Mucosa of stomach (tissue), 1 donor: ENCODE data around the gene ECD.

ENCODE experiments used
- H3K27me3 ChIP-seq: one replicate; pipeline ENCODE4 v1.7.0; 2013; ENCODE audit warnings: mild to moderate bottlenecking, low read length; ENCODE audit not compliant: control insufficient read depth, insufficient read depth
- H3K36me3 ChIP-seq: one replicate; pipeline ENCODE4 v1.7.0; 2013; ENCODE audit warnings: low read length; ENCODE audit not compliant: control insufficient read depth, insufficient read depth
- H3K4me1 ChIP-seq: one replicate; pipeline ENCODE4 v1.7.0; 2013; ENCODE audit warnings: mild to moderate bottlenecking, low read length; ENCODE audit not compliant: control insufficient read depth, insufficient read depth
- H3K4me3 ChIP-seq: one replicate; pipeline ENCODE4 v1.7.0; 2013; ENCODE audit warnings: low read length
- H3K9ac ChIP-seq: one replicate; pipeline ENCODE4 v1.7.0; 2013; ENCODE audit warnings: mild to moderate bottlenecking, low read length, moderate library complexity
- H3K9me3 ChIP-seq: one replicate; pipeline ENCODE4 v1.7.0; 2013; ENCODE audit warnings: mild to moderate bottlenecking, low read length, moderate library complexity; ENCODE audit not compliant: control insufficient read depth
- donor health status: Pancreatic carcinoma.

Gene ECD

DNA sequence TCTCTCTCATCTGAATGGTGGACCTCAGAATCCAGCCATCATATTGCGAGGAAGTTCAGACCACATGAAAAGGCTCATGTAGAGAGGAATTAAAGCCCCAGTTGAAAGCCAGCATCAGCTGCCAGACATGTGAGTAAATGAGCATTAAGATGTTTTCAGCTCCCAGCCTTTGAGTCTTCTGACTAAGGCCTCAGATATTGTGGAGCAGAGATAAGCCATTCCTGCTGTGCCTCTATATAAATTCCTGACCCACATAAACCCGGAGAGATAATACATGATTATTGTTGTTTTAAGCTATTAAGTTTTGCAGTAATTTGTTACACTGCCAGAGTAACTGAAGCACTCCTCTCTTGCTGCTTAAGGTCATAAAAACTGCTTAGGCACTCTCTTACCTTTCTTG, 14.8 kb upstream of the ECD start:
- Histone ChIP-seq H3K4me1 (no peaks in the 10 kb centered on the region), H3K27me3 (no peaks in the 10 kb centered on the region), H3K9me3 (no peaks in the 10 kb centered on the region), H3K4me3 (no peak overlapping the region), H3K9ac (no peak overlapping the region), H3K36me3 (peaks cover 5% of the 10 kb centered on the region)

DNA sequence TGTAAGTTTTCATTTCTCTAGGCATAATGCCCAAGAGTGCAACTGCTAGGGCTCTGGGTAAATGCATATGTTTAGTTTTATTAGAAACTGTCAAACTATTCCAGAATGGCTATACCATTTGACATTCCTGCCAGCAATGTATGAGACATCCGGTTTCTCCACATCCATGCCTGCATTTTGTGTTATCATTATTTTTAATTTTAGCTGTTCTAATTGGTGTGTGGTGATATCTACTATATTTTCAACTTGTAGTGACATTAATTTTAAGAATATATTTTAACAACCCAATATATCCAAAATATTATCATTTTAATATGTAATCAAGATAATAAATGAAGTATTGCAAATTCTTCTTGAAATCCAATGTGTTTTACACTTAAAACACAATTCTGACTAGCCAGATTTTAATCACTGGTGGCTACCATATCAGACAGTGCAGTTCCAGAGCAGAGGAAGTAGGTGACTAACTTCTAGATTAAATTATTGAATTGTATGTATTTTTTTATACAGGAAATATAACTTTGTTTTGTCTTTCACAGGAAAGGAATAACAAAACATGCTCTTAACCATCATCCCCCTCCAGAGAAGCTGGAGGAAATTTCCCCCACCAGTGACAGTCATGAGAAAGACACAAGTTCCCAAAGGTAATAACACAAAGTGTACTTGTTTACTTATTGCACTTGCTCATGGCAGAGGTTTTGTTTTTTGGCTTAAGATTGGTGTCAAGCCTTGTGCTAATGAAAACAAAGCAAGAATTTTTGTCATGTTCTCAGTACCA, 6.5 kb upstream of the ECD start:
- no peaks in the 10 kb centered on the region for H3K4me1 ChIP-seq
- H3K9ac ChIP-seq: no peak overlapping the region
- H3K27me3 ChIP-seq: no peaks in the 10 kb centered on the region
- H3K9me3 ChIP-seq: no peaks in the 10 kb centered on the region
- H3K4me3 ChIP-seq: no peak overlapping the region
- no peaks in the 10 kb centered on the region for H3K36me3 ChIP-seq

DNA sequence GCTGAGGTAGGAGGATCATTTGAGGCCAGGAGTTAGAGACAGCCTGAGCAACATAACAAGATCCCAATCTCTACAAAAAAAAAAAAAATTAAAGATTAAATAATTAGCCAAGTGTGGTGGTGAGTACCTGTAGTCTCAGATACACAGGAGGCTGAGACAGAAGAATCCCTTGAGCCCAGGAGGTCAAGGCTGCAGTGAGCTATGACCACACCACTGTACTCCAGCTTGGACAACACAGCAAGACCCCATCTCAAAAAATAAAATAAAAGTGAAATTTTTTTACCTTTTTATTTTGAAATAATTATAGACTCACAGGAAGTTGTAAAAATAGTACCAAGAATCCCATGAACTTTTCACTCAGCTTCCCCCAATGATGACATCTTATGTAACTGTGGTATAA, 5.1 kb upstream of the ECD start:
- Histone ChIP-seq H3K9me3 (no peaks in the 10 kb centered on the region), H3K9ac (no peak overlapping the region), H3K27me3 (no peaks in the 10 kb centered on the region)

DNA sequence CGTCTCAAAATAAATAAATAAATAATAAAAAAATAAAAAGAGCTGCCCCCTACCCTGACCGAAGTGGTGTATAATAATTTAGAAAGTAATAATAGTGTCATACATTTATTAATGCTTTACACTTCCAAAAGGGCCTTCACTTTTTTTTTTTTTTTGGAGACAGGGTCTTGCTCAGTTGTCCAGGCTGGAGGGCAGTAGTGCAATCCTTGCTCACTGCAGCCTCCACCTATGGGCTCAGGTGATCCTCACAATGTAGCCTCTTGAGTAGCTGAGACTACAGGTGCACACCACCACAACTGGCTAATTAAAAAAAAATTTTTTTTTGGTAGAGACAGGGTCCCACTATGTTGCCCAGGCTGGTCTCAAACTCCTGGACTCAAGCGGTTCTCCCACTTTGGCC, 1.5 kb upstream of the ECD start:
- Histone ChIP-seq H3K4me3 (no peak overlapping the region), H3K4me1 (peaks cover 9% of the 10 kb centered on the region)

More for the DNA sequence above, 5.1 kb upstream of the ECD start:
- no peaks in the 10 kb centered on the region for H3K36me3 ChIP-seq
- no peak overlapping the region for H3K4me3 ChIP-seq
- no peaks in the 10 kb centered on the region for H3K4me1 ChIP-seq

DNA sequence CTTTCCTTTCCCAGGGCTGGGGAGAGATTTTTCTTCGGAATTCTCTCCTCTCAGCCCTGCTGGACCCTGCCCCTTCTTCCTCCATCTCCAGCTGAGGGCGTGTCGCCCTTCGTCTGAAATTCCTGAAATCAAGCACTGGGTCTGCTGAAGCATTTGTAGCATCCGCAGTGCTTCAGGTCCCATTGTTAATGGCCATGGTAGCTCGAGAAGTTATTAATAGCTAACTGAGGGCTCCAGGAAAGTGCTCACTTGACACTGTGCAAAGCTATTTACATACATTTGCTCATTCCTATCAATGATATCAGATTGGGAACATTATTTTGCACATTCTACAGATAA, 626 bp upstream of the ECD start:
- H3K9me3 ChIP-seq: no peaks in the 10 kb centered on the region
- H3K27me3 ChIP-seq: no peaks in the 10 kb centered on the region
- peaks cover 9% of the 10 kb centered on the region for H3K4me1 ChIP-seq
- peak overlapping the region; percentile 100 for H3K9ac ChIP-seq
- no peaks in the 10 kb centered on the region for H3K36me3 ChIP-seq
- peak overlapping the region; percentile 100 for H3K4me3 ChIP-seq

More for the DNA sequence above, 1.5 kb upstream of the ECD start:
- H3K9ac ChIP-seq: no peak overlapping the region
- no peaks in the 10 kb centered on the region for H3K27me3 ChIP-seq
- no peaks in the 10 kb centered on the region for H3K36me3 ChIP-seq
- no peaks in the 10 kb centered on the region for H3K9me3 ChIP-seq

DNA sequence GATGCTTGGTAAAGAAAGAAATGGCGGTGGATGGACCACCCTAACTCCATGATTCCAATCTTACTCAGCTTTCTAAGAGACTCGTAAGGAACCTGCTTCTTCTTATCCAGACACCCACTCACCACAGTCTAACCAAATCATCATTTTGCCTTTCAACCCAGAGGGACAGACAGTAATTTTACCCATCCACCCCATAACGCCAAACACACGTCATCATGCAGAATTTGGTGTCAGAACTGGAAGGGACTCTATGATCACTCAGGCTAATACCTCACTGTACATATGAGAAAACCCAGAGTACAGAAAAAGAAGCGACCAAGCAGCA, 388 bp downstream of the ECD start:
- H3K9me3 ChIP-seq: no peaks in the 10 kb centered on the region
- H3K27me3 ChIP-seq: no peaks in the 10 kb centered on the region
- peak overlapping the region; percentile 100 for H3K4me3 ChIP-seq
- peak overlapping the region; percentile 100 for H3K9ac ChIP-seq
- H3K4me1 ChIP-seq: peaks cover 9% of the 10 kb centered on the region
- no peaks in the 10 kb centered on the region for H3K36me3 ChIP-seq

DNA sequence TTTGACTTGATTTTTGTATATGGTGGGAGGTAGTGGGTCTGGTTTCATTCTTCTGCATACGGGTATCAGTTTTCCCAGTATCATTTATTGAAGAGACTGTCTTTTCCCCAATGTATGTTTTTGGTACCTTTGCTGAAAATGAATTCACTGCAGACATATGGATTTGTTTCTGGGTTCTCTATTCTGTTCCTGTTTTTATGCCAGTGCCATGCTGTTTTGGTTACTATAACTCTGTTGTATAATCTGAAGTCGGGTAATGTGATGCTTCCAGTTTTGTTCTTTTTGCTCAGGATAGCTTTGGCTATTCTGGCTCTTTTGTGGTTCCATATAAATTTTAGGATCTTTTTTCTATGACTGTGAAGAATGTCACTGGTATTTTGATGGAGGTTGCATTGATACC, 836 bp downstream of the ECD start:
- Histone ChIP-seq H3K9me3 (no peaks in the 10 kb centered on the region), H3K4me1 (peaks cover 9% of the 10 kb centered on the region), H3K4me3 (peak overlapping the region; percentile 100), H3K27me3 (no peaks in the 10 kb centered on the region), H3K36me3 (no peaks in the 10 kb centered on the region), H3K9ac (peak overlapping the region; percentile 100)

DNA sequence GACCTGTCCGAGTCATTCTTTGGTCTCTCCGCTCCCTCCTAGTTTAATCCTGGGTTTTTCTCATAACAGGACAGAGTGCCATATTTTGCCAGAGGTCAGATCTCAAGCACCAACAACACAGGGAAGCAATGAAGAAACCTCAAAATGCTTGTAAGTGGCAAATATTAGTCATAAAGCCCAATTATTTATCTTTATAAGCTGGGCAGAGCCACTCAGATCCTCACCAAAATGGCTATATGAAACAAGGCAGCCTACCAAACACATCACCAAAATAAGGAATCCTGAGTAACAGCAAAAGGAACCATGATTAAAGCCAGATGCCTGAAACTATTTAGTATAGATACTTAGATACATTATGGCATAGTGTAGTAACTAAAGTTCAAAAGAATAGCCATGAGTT, 4.7 kb downstream of the ECD start:
- Histone ChIP-seq H3K4me1 (peaks cover 9% of the 10 kb centered on the region), H3K4me3 (no peak overlapping the region), H3K9me3 (no peaks in the 10 kb centered on the region), H3K9ac (no peak overlapping the region), H3K36me3 (no peaks in the 10 kb centered on the region), H3K27me3 (no peaks in the 10 kb centered on the region)

DNA sequence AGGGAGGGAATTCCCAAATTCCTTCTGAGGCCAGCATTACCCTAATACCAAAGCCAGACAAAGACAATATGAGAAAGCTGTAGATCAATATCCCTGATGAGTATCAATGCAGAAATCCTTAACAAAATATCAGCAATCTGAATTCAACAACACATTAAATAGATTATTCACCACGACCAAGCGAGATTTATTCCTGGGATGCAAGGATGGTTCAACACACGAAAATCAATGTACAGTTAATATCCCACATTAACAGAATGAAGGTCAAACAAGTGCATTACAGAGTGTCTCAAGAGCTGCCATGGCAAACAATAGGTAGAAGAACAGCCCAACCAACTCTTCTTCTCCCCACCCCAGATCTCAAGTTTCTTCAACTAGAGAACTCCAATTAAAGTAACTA, 6.1 kb downstream of the ECD start:
- Histone ChIP-seq H3K9ac (no peak overlapping the region), H3K4me1 (peaks cover 2% of the 10 kb centered on the region), H3K27me3 (no peaks in the 10 kb centered on the region), H3K36me3 (no peaks in the 10 kb centered on the region), H3K9me3 (no peaks in the 10 kb centered on the region), H3K4me3 (no peak overlapping the region)

DNA sequence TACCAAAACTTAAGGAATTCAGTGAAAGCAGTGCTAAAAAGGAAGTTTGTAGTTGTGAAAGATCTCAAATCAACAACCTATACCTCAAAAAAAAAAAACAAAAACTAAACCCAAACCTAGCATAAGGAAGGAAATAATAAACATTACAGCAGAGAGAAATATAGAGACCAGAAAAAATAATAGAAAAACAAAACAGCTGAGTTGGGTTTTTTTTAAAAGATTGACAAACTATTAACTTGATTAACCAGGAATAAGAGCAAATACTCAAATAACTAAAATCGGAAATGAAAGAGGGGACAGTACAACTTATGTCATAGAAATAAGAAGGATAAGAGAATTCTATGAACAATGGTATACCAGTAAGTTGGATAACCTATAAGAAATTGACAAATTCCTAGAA, 6.7 kb downstream of the ECD start:
- H3K27me3 ChIP-seq: no peaks in the 10 kb centered on the region
- H3K4me1 ChIP-seq: no peaks in the 10 kb centered on the region
- no peaks in the 10 kb centered on the region for H3K9me3 ChIP-seq
- no peak overlapping the region for H3K9ac ChIP-seq
- H3K36me3 ChIP-seq: no peaks in the 10 kb centered on the region
- no peak overlapping the region for H3K4me3 ChIP-seq

DNA sequence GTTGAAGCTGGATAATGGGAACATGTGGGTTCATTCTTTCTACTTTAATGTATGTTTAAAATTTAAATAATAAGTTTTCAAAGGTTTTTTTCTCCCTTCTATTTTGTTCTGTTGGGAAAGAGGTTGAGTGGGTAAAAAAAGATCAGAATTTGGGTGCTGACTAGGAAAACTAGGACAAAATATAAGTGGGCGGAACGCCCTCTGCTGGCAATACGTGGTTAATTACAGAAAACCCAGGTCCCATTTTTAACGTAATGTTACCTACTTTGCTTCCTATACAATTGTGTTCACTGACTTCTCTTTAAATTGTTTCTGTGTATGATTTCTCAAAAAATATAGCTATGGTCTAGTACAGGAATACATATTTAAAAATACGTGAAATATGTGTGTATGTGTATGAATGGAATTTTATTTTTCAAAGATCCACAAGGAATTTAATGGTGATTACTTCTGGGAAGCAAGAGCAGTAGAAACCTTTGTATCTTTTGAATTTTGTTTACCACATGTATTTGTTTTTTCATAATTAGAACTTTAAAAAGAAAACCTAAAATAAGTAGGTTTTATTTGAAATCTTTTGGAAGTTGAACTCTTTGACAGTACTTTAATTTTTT, 8.7 kb downstream of the ECD start:
- Histone ChIP-seq H3K4me3 (no peak overlapping the region), H3K27me3 (no peaks in the 10 kb centered on the region), H3K9me3 (no peaks in the 10 kb centered on the region), H3K36me3 (no peaks in the 10 kb centered on the region), H3K4me1 (no peaks in the 10 kb centered on the region), H3K9ac (no peak overlapping the region)

DNA sequence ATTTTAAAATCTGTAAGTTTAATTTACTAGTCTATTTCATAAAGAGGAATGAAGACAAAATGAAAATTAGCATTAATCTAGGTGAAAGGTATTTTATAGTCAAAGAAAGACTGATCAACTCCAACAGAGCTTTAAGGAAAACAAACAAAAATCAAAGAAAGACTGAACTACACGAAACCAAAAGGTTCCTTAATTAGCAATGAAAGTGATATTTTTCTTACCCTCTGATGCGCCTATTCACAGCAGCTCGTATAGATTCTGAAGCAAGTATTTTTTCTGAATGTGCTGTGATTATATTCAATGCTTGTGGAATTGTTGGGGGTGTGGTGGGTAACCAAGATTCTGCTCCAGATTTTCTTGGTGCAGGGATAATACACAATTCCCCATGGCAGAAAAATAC, 11.8 kb downstream of the ECD start:
- H3K4me1 ChIP-seq: no peaks in the 10 kb centered on the region
- no peaks in the 10 kb centered on the region for H3K27me3 ChIP-seq
- H3K9ac ChIP-seq: no peak overlapping the region
- H3K9me3 ChIP-seq: no peaks in the 10 kb centered on the region
- H3K4me3 ChIP-seq: no peak overlapping the region
- no peaks in the 10 kb centered on the region for H3K36me3 ChIP-seq

DNA sequence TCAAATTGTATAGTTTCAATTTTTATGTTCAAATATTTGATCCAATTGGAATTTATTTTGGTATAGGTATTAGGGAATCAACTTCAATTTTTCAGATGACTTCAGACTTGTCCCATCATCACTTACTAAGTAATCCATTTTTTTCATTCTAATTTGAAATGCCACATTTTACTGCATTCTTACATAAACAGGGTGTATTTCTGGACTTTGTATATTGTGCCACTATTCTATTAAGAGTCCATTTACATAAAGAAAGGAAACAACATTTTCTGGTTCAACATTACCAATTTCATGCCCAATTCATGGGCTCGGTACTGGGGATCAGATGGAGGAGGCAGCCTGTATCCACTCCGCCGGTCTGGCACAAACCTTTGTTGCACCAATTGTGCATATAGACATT, 15.8 kb downstream of the ECD start:
- no peaks in the 10 kb centered on the region for H3K36me3 ChIP-seq

More for the DNA sequence above, 15.8 kb downstream of the ECD start:
- Histone ChIP-seq H3K27me3 (no peaks in the 10 kb centered on the region), H3K9ac (no peak overlapping the region), H3K9me3 (no peaks in the 10 kb centered on the region), H3K4me3 (no peak overlapping the region), H3K4me1 (no peaks in the 10 kb centered on the region)
